Activated CD8-positive, alpha-beta T cell treated with anti-CD3 and anti-CD28 coated beads, Interleukin-2, amount 10 ng/mL, durations not matched to agents 7 days and 5 days (primary cell): ENCODE results near the gene APOBR. TPM values are rescaled to one million over a fixed set of nuclear protein-coding genes. Genes with fewer than 3 reads are reported as not detected.
"Not testable (repeated sequence)": the region's sequence is repeated elsewhere in the genome, so short reads cannot be mapped to it uniquely, and the experiment has no call there.

Experiments used
- ATAC-seq: fragments of 150-1000 bp; cut with Tn5 transposase; one replicate; pipeline ENCODE4 v1.10.0; 2021; ENCODE audit warnings: moderate library complexity
- CTCF ChIA-PET: fragments of 350-600 bp; sonication (Branson Sonifier 250); formaldehyde crosslinking; loops from one replicate; lab custom pipeline; 2021; ENCODE audit warnings: antibody characterized with exemption; lab: Charles Lee
- POLR2A ChIA-PET: fragments of 350-600 bp; sonication (Branson Sonifier 250); formaldehyde crosslinking; loops from one replicate; lab custom pipeline; 2021; ENCODE audit warnings: antibody characterized with exemption; lab: Charles Lee
- DNase-seq: peaks from one replicate; pipeline ENCODE4 v3.0.0-alpha.2; 2020
- H3K27ac Mint-ChIP-seq: one replicate; pipeline ENCODE4 v1.8.0; 2021; ENCODE audit warnings: mild to moderate bottlenecking, mixed read lengths
- H3K27me3 Mint-ChIP-seq: one replicate; pipeline ENCODE4 v1.8.0; 2021; ENCODE audit warnings: low read depth, mixed read lengths
- H3K36me3 Mint-ChIP-seq: one replicate; pipeline ENCODE4 v1.8.0; 2021; ENCODE audit warnings: low read depth, mixed read lengths
- H3K4me1 Mint-ChIP-seq: one replicate; pipeline ENCODE4 v1.8.0; 2021; ENCODE audit warnings: low read depth, mixed read lengths
- H3K4me3 Mint-ChIP-seq: one replicate; pipeline ENCODE4 v1.8.0; 2021; ENCODE audit warnings: mild to moderate bottlenecking, mixed read lengths
- H3K9me3 Mint-ChIP-seq: one replicate; pipeline ENCODE4 v1.8.0; 2022; ENCODE audit warnings: mixed read lengths; ENCODE audit not compliant: insufficient read depth
- total RNA-seq, 2 experiments: library from RNA; stranded (reverse); gene quantifications; one replicate each; pipeline ENCODE4 v1.2.3, GENCODE V29; 2021

APOBR gene
- total RNA-seq, 2 experiments from 2014 or later, result 32.2 to 33.2 TPM

DNA sequence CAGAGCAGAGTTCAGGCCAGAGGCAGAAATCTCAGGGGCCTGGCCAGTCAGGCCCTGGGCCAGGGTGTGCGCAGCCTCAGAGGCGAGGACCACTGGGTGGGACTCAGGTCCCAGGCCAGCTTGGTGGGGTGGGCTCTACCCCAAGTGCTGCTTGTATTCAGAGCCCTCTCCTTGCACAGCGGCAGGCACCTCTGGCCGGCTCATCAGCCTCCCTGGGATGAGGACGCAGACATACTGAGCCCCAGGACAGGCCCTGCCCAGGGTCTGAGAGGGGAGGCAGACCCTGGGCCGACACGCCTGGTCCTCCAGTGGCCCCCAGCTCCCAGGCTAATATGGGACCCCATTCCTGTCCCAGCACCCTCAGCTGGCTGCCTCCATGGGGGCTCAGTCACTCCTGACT is 19.8 kb downstream of the APOBR start:
- no peak for DNase-seq
- CTCF ChIA-PET, result no interaction called here
- ATAC-seq, result no peak
- Mint-ChIP-seq H3K4me1 (peaks cover 17% of the 10 kb centered on the region), H3K27ac (no peak overlapping the region), H3K36me3 (no peaks in the 10 kb centered on the region), H3K27me3 (no peaks in the 10 kb centered on the region), H3K9me3 (no peaks in the 10 kb centered on the region), H3K4me3 (no peak overlapping the region)
- POLR2A ChIA-PET, result interaction anchor here (0.7 to 1.1 kb wide), 2 partner anchors 19 to 20 kb away, joined by 3 read pairs; partner anchors contain the start of gene APOBR

DNA sequence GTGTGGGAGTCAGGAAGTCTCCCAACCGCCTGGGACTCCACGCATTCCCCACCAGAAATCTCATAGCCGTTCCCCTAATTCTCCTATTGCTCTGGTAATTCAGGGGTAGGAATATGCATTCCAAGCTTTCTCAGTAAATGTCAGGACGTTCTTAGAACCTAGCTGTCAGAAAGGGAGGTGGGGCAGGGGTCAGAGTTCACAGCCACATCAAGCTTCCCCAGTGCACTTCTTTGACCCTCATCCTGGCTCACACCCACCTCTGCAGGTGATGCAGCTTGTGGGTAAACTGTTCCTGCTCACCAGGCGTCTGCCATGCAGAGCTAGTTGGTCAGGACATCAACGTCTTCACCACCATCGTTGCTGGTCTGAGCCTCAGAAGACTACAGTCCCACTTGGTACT is 26.2 kb downstream of the APOBR start:
- H3K4me3 Mint-ChIP-seq, result no peak overlapping the region
- CTCF ChIA-PET, result interaction anchor here (1.7 kb wide), 1 partner anchor 14 kb away, joined by 6 read pairs; no protein-coding TSS in a partner anchor
- H3K4me1 Mint-ChIP-seq, result peaks cover 3% of the 10 kb centered on the region
- no peaks in the 10 kb centered on the region for H3K27me3 Mint-ChIP-seq
- no peak for ATAC-seq
- POLR2A ChIA-PET, result no interaction called here
- H3K9me3 Mint-ChIP-seq, result no peaks in the 10 kb centered on the region
- DNase-seq, result no peak
- no peak overlapping the region for H3K27ac Mint-ChIP-seq
- no peaks in the 10 kb centered on the region for H3K36me3 Mint-ChIP-seq

DNA sequence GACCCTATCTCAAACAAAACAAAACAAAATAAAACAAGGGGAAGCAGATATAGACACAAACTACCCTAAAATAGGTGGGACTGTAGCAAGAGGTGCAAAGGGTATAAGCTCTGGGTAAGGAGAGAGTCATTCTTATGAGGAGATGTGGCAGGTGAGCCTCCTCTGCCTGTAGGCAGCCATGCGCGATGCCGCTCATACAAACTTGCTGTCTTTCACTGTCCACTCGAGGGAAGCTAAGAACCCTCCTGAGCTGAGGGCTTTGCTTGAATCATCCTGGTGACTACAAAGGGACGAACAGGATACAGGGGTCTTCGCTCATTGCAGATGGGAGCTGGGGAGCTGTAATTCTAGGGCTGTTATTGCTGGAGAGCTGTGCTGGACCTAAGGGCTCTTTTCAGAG is 27.0 kb downstream of the APOBR start:
- Mint-ChIP-seq H3K9me3 (no peaks in the 10 kb centered on the region), H3K36me3 (no peaks in the 10 kb centered on the region), H3K27ac (no peak overlapping the region), H3K4me1 (peaks cover 3% of the 10 kb centered on the region), H3K4me3 (no peak overlapping the region), H3K27me3 (peaks cover 4% of the 10 kb centered on the region)
- ChIA-PET POLR2A (no interaction called here), CTCF (interaction anchor here (1.7 kb wide), 1 partner anchor 13 kb away, joined by 6 read pairs; no protein-coding TSS in a partner anchor)
- no peak for ATAC-seq
- DNase-seq, result no peak

DNA sequence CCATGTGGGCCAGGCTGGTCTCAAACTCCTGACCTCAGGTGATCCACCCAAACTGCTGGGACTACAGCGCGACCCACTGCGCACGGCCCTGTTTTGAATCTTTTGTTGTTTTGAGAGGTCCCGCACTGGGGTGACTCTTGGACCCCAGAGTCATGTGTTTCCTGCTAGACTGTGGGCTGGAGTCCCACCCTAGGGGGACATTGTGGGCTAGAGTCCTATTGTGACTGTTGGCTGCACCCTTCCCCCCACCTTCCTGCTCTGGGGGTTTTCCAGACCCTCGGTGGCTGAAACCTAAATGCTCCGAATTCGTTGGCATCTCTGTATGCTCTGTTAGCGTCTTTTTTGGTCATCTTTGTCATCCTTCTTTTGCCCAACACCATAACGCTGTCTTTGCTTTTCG is 28.3 kb downstream of the APOBR start:
- Mint-ChIP-seq H3K9me3 (no peaks in the 10 kb centered on the region), H3K4me1 (peaks cover 3% of the 10 kb centered on the region), H3K4me3 (no peak overlapping the region), H3K36me3 (no peaks in the 10 kb centered on the region), H3K27me3 (peaks cover 6% of the 10 kb centered on the region), H3K27ac (no peak overlapping the region)
- POLR2A ChIA-PET, result no interaction called here
- no peak for DNase-seq
- CTCF ChIA-PET, result no interaction called here
- no peak for ATAC-seq

DNA sequence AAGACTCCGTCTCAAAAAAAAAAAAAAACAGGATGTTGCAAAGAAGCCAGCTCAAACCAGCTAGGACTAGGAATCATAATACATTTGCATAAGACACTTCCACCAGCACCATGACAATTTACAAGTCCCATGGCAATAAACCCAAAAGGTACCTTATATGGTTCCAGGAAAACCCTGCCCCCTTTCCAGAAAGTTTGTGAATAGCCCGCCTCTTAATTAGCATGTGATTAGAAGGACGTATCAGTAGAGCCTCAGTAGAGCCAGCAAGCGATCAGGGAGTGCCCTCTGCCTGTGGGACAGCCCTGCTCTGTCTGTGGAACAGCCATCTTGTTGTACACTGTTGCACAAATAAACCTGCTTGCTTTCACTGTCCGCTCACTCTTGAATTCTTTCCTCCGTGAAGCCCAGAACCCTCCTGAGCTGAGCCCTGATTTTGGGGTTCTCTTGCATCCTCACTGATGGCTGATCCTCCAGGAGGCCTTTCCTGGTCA is 30.3 kb downstream of the APOBR start:
- ATAC-seq (no peak), DNase-seq (no peak)
- Mint-ChIP-seq H3K4me1 (peaks cover 3% of the 10 kb centered on the region), H3K27me3 (peaks cover 6% of the 10 kb centered on the region), H3K27ac (no peak overlapping the region), H3K4me3 (no peak overlapping the region), H3K9me3 (no peaks in the 10 kb centered on the region), H3K36me3 (no peaks in the 10 kb centered on the region)
- CTCF ChIA-PET, result no interaction called here
- POLR2A ChIA-PET, result no interaction called here

DNA sequence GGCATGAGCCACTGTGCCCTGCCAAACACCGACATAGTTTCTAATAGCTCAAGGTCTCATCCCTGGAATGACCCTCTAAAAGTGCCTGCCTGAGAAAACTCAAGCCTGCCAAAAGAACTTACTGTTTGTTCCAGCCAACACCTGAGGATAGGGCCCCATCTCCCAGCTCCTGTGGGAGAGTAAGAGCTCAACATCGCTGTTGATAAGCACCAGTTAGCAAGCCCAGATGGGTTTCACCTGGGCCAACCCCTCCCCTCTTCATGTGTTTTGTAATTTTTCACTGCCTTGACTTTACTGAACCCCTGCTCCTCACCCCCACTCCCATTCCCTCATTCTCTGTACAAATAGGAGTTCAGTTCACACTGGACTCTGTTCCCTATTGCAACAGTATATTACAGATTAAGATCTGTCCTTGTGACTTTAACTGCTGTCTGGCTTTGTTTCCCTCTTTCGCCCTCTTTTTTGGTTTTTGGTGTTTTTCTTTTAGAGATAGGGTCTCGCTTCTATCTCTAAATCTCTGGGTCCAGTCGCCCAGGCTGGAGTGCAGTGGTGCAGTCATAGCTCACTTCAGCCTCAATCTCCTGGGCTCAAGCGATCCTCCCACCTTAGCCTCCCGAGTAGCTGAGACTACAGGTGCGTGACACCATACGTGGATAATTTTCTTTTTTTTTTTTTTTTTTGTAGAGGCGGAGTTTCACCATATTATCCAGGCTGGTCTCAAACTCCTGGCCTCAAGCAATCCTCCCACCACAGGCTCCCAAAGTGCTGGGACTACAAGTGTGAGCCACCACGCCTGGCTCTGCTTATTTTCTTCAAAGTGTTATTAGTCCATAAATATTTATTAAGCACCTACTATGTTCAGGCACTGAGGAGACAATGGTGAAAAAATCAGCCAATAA is 32.0 kb downstream of the APOBR start:
- no peaks in the 10 kb centered on the region for H3K36me3 Mint-ChIP-seq
- ATAC-seq (no peak), DNase-seq (no peak)
- no peak overlapping the region for H3K4me3 Mint-ChIP-seq
- peaks cover 3% of the 10 kb centered on the region for H3K4me1 Mint-ChIP-seq
- H3K27ac Mint-ChIP-seq, result no peak overlapping the region
- POLR2A ChIA-PET, result interaction anchor here (1.1 kb wide), 1 partner anchor 33 kb away, joined by 3 read pairs; no protein-coding TSS in a partner anchor
- H3K27me3 Mint-ChIP-seq, result peaks cover 6% of the 10 kb centered on the region
- CTCF ChIA-PET, result no interaction called here
- no peaks in the 10 kb centered on the region for H3K9me3 Mint-ChIP-seq

DNA sequence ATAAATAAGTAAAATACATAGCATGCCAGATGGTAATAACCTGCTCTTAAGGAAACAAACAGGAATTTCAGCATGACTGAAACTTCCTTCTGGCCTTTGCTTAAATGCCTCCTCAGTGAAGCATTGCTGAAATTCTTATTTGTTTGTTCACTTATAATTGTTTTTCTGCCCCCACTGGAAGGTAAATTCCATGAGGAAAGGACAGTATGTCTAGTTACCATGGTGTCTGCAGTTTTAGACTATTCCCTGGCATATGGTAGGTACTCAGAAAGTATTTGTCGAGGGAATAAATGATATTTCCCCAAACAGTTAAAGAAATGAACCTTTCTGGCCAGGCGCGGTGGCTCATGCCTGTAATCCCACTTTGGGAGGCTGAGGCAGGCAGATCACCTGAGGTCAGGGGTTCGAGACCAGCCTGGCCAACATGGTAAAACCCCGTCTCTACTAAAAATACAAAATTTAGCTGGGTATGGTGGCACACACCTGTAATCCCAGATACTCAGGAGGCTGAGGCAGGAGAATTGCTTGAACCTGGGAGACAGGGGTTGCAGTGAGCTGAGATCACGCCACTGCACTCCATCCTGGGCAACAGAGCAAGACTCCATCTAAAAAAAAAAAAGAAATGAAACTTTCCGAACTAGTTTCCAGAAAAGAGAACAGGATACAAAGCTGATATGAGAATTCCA is 32.8 kb downstream of the APOBR start:
- H3K4me1 Mint-ChIP-seq, DNase-seq, POLR2A ChIA-PET, H3K27ac Mint-ChIP-seq, H3K4me3 Mint-ChIP-seq, H3K9me3 Mint-ChIP-seq, H3K36me3 Mint-ChIP-seq, H3K27me3 Mint-ChIP-seq, ATAC-seq: not testable (repeated sequence)
- CTCF ChIA-PET, result interaction anchor here (0.6 kb wide), 1 partner anchor 26 kb away, joined by 3 read pairs; no protein-coding TSS in a partner anchor

DNA sequence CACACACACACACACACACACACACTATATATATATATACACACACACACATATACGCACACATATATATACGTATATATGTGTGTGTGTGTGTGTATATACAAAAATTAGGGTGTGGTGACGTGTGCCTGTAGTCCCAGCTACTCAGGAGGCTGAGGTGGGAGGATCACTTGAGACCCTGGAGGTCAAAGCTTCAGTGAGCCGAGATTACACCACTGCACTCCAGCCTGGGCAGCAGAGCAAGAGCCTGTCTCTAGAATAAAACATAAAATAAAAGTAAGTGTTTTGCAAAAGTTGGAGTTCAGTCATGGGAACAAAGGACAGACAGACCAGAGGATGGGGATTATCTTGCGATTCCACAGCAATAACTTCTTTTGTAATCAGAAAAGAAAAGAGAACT is 33.5 kb downstream of the APOBR start:
- Mint-ChIP-seq H3K4me1 (peaks cover 3% of the 10 kb centered on the region), H3K36me3 (no peaks in the 10 kb centered on the region), H3K27me3 (peaks cover 6% of the 10 kb centered on the region), H3K4me3 (no peak overlapping the region), H3K9me3 (no peaks in the 10 kb centered on the region), H3K27ac (no peak overlapping the region)
- DNase-seq (no peak), ATAC-seq (no peak)
- ChIA-PET CTCF (interaction anchor here (0.6 kb wide), 1 partner anchor 27 kb away, joined by 3 read pairs; no protein-coding TSS in a partner anchor), POLR2A (no interaction called here)

DNA sequence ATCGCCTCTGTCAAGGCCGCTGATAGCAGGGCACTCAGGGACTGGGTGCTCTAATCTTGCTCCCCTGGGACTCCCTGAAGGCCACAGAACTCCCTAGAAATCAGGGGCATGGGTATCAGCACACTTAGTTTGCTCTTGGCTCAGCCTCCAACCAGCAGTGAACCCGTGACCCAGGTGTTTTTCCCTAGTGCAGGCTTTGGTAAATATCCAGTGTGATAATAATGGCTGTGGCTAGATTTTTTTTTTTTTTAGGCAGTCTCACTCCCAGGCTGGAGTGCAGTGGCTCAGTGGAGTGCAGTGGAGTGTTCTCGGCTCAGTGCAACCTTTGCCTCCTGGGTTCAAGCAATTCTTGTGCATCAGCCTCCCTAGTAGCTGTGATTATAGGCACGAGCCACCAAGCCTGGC is 34.0 kb downstream of the APOBR start:
- H3K27ac Mint-ChIP-seq, result no peak overlapping the region
- DNase-seq, result no peak

DNA sequence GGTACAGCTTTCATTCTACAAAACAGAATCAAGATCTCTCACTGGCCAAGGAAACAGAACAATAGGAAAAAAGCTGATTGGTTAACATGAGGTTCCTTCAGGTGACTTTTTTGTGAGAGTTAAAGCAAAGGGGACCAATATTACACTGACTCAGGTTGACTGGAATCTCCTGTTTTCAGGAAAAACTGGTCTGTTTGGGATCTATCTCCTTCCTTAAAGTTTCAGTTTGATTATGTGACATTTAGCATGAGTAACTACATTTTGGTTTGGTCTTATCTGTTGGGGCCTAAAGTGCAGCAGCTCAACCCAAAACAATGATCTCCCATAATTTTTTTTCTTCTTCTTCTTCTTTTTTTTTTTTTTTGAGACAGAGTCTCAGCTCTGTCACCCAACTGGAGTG is 34.7 kb downstream of the APOBR start:
- no peak for ATAC-seq
- H3K27me3 Mint-ChIP-seq, result peaks cover 6% of the 10 kb centered on the region
- no peaks in the 10 kb centered on the region for H3K9me3 Mint-ChIP-seq
- ChIA-PET POLR2A (no interaction called here), CTCF (no interaction called here)
- H3K27ac Mint-ChIP-seq, result no peak overlapping the region
- no peak overlapping the region for H3K4me3 Mint-ChIP-seq
- no peaks in the 10 kb centered on the region for H3K36me3 Mint-ChIP-seq
- DNase-seq, result no peak
- H3K4me1 Mint-ChIP-seq, result peaks cover 3% of the 10 kb centered on the region

More for the DNA sequence above, 34.0 kb downstream of the APOBR start:
- ATAC-seq, result no peak
- Mint-ChIP-seq H3K9me3 (no peaks in the 10 kb centered on the region), H3K4me1 (peaks cover 3% of the 10 kb centered on the region), H3K4me3 (no peak overlapping the region), H3K27me3 (peaks cover 6% of the 10 kb centered on the region), H3K36me3 (no peaks in the 10 kb centered on the region)
- ChIA-PET CTCF (no interaction called here), POLR2A (no interaction called here)

DNA sequence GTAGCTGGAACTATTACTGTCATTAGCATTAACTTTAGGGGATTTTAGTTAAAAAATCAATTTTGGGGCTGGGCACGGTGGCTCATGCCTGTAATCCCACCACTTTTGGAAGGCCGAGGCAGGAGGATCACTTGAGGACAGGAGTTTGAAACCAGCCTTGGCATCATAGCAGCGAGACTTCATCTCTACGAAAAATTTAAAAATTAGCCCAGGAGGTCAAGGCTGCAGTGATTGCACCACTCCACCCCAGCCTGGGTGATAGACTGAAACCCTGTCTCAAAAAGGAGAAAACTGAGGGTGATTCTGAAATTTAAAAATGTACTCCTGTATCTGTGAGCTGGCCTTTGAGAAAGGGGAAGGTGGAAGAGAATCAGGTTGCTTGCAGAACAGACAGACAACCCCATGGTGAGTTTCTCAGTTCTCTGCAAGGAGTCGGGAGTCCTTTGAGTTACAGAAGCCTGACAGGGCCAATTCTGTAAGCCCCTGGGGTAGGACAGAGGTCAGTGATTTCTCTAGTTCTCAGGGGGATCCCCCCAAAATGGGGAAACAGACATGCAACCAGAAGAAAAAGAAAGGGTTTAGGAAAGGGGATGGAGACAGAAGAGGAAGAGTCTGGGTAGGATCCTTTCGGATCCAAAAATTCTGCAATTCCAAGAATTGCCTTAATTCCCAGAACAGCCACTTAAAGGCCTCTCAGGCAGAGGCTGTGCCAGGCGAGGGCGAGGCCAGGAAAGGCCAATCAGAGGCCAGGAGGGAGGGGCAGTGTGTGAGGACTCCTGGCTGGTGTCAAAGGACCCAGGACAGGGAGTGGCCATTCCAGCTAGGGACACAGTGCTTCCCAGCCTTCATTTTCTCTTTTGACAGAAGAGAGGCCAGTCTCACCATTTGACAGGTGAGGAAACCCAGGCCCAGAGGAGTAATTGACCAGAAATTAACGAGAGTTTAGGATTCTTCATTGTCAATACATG is 37.6 kb downstream of the APOBR start:
- ChIA-PET CTCF (no interaction called here), POLR2A (no interaction called here)
- H3K27me3 Mint-ChIP-seq, result no peaks in the 10 kb centered on the region
- peaks cover 15% of the 10 kb centered on the region for H3K4me1 Mint-ChIP-seq
- no peaks in the 10 kb centered on the region for H3K9me3 Mint-ChIP-seq
- ATAC-seq, result no peak
- H3K27ac Mint-ChIP-seq, result no peak overlapping the region
- H3K4me3 Mint-ChIP-seq, result no peak overlapping the region
- no peaks in the 10 kb centered on the region for H3K36me3 Mint-ChIP-seq
- DNase-seq, result no peak
